Fibroblast of the conjunctiva (primary cell): ENCODE measurements around the gene UBE3D.
"Not testable (repeated sequence)": the region's sequence is repeated elsewhere in the genome, so short reads cannot be mapped to it uniquely, and the experiment has no call there.

Experiments used
- DNase-seq: peaks from one replicate; pipeline ENCODE4 v3.0.0-alpha.2; 2010; ENCODE audit warnings: low read depth

The UBE3D gene

DNA sequence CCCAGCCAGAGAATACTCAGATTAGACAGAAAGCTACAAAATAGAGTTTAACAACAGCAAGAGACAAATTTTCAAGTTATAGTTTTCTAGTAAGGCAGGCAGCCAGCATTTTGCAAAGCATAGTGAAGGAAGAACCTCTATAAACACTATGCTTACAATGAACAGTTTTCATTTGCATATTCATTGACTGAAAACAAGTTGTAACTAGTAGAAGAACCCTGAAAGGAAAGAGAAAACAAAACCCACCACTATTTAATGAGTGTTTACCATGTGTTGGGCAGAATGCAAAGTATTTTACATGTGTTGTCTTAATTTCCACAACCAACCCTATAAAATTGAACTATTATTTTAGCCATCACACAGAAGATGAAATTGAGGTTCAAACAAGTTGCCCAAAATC is 196.1 kb downstream of the UBE3D start:
- DNase-seq: no peak

DNA sequence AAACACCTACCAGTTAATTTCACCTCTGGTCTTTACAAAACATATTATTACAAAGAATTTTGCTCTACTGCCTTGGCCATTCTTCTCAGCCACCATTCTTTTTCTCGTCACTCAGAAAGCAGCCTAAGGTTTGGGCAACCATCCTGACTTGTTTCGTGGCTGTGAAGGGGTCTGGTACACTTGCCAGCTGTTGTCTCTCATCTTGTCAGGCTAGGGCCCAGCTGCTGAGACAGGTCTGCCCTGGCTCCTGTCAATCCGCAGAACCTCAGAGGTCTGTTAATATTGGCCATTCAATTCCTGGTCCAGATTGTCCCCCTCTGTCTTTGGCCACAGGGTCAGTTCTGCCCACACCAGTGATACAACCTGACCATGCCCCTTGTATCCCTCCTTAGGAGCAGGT is 197.7 kb downstream of the UBE3D start:
- DNase-seq: no peak

DNA sequence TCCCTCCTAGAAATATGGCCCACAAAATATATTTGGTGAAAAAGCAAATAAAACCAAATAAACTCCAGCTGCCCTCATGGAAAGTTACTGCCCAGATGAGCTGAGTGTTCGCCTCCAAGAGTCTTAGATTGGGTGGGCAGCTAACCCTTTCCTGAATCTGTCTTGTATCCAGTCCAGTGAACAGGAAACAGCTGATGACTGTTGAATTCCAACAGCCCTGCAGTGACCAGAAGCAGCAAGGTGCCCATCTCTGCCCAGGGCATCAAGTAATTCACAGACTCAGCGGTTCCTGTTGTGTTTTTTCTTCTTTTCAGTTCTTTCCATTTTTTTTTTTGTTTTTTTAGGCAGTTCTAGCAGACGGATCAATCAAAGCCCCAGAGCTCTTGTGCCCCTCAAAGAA is 199.2 kb downstream of the UBE3D start:
- DNase-seq: no peak

DNA sequence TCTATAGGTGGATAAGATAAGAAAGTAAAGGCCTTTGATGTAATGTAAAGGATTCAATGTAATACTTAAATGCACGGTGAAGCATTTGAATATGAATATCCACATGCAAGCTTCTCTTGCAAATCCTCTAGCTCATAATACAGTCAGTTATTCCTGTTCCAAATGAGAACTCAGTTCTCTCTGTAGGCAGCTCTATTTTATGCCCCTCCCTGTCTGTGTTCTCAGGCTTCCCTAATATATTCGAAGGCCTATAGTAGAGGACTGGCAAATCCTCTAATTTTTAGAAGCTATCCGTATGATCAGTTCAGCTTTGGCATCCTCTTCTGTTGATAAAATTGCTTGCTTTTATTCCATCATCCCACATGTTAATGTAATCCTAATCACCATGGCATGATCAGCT is 200.2 kb downstream of the UBE3D start:
- no peak for DNase-seq

DNA sequence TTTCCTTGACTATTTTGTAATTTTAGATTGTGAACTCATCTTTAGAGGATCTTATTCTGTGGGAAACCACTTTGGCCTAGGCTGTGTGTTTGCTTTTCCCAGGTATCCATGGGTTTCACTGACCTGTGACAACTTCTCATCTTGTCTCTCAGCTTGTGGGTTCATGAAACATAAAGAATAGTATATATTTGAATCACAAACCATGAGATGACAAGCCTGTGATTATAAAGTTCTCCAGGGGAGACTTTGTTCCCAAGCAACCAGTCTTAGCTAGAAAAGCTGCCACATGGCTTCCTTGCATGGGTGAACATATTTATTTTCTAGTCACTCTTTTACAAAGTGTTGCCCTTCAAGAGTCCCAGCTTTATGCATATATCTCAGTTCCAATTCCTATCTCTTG is 201.9 kb downstream of the UBE3D start:
- DNase-seq: no peak

DNA sequence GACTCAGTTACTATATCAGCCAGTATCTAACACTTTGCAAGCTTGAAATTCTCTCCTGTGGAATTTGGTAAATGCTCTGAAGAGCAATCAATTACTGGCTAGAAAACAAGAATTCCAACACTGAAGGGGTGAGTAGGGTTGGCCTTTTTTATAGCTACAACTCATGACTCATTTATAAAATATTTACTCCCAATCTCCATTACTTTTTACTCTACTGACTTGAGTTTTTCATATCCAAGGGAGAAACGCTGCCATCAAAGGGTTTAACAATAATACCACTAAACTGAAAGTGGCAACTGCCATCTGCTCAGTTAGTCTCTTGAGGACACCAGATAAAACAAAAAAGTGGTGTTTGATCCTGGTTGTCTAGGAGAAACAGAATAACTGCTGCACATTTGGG is 203.1 kb downstream of the UBE3D start:
- DNase-seq: no peak

DNA sequence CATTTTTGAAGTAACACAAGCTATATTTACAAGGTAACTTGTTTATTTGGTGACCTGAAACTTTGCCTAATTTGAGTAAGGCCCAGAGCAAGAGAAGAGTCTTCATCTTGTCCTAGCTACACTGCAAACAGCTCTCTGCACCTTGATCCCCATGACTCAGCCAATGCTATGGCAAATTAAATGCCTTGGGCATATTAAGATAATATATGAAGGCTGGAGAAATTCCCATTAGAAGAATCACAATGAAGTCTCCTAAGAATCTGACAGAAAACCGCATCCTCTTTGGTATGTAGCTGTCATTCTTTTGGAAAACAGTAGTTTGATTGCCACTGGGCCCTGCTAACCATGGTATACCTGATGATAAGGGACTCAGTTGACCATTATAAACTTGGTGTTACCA is 204.5 kb downstream of the UBE3D start:
- DNase-seq: no peak

DNA sequence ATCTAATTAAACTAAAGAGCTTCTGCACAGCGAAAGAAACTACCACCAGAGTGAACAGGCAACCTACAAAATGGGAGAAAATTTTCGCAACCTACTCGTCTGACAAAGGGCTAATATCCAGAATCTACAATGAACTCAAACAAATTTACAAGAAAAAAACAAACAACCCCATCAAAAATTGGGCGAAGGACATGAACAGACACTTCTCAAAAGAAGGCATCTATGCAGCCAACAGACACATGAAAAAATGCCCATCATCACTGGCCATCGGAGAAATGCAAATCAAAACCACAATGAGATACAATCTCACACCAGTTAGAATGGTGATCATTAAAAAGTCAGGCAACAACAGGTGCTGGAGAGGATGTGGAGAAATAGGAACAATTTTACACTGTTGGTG is 209.6 kb downstream of the UBE3D start:
- not testable (repeated sequence) for DNase-seq

DNA sequence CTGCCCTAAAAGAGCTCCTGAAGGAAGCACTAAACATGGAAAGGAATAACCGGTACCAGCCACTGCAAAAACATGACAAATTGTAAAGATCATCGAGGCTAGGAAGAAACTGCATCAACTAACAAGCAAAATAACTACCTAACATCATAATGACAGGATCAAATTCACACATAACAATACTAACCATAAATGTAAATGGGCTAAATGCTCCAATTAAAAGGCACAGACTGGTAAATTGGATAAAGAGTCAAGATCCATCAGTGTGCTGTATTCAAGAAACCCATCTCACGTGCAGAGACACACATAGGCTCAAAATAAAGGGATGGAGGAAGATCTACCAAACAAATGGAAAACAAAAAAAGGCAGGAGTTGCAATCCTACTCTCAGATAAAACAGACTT is 212.7 kb downstream of the UBE3D start:
- DNase-seq: not testable (repeated sequence)

DNA sequence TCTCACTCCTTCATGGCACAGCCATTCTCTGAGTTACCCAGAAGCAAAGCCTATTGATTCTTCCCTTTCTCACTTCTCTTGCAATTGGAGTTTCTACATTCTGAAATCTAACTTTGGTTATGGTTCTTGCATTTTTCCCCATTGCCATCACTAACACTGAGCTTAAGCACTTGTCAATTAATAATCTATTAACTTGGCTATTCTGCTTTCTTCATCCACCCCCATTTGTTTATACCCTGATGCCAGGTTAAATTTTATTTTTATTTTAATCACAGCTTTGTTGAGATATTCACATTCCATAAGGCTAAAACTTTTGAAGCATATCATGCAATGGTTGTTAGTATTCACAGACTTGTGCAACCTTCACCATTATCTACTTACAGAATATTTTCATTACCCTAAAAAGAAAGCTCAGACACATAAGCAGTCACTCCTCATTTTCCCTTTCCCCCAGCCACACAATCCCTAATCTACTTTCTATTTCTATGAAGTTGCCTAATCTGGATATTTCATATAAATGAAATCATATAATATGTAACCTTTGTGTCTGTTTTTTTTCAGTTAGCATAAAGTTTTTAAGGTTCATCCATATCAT is 222.3 kb downstream of the UBE3D start:
- DNase-seq: no peak

DNA sequence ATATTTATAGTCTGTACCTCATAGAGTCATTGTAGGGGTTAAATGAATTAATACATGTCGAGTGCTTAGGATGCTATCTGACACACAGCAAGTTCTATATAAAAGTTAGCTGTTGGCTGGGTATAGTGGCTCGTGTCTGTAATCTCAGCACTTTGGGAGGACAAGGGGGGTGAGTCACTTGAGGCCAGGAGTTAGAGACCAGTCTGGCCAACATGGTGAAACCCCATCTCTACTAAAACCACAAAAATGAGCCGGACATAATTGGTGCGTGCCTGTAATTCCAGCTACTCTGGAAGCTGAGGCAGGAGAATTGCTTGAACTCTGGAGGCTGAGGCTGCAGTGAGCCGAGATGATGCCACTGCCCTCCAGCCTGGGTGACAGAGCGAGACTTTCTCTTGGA is 222.9 kb downstream of the UBE3D start:
- no peak for DNase-seq
